Thoracic aorta (tissue), 2 donors: ENCODE measurements around the gene AAGAB. TPM values are rescaled to one million over a fixed set of nuclear protein-coding genes. Genes with fewer than 3 reads are reported as not detected.

ENCODE experiments used
- ATAC-seq: fragments of 150-250 bp; one replicate; pipeline ENCODE4 v1.8.0; 2017; ENCODE audit warnings: low read depth; ENCODE audit not compliant: insufficient number of reproducible peaks, low FRiP score
- DNase-seq: peaks from one replicate; pipeline ENCODE4 v3.0.0-alpha.2; 2020; ENCODE audit warnings: low spot score
- H3K27ac ChIP-seq, 2 donors: fragments of 200-600 bp; sonication (generic); 1 replicate in 1 of 2; 2 replicates in 1 of 2; pipeline ENCODE4 v1.5.1; 2016; ENCODE audit warnings: mild to moderate bottlenecking in 2 of 2, moderate library complexity in 2 of 2
- H3K27me3 ChIP-seq: fragments of 200-600 bp; sonication (generic); replicated peaks from 2 replicates; pipeline ENCODE4 v1.6.0; 2016; ENCODE audit warnings: mild to moderate bottlenecking; ENCODE audit not compliant: insufficient read depth
- H3K36me3 ChIP-seq: fragments of 200-600 bp; sonication (generic); one replicate; pipeline ENCODE4 v1.5.1; 2016
- H3K4me1 ChIP-seq, 2 donors: fragments of 200-600 bp; sonication (generic); 1 replicate in 1 of 2; 2 replicates in 1 of 2; pipeline versions ENCODE4 v1.5.1 to v1.6.0; 2016; ENCODE audit warnings: low read depth in 2 of 2, mild to moderate bottlenecking in 1 of 2; ENCODE audit not compliant: control insufficient read depth in 1 of 2
- H3K4me3 ChIP-seq: fragments of 200-600 bp; sonication (generic); 2 replicates; pipeline ENCODE4 v1.5.1; 2016; ENCODE audit warnings: mild to moderate bottlenecking
- H3K9me3 ChIP-seq: fragments of 200-600 bp; sonication (generic); 2 replicates; pipeline ENCODE4 v1.5.1; 2016
- total RNA-seq, 2 donors: library from RNA; depleted of rRNA; stranded (reverse); fragments of >200 nt; gene quantifications; one replicate each; pipeline versions ENCODE4 v1.1.0 to v1.2.3, GENCODE V29; 2016
- TF ChIP-seq, protein P1 (sequence below): fragments of 200-600 bp; sonication (generic); IDR thresholded peaks from one replicate; pipeline ENCODE4 v1.5.1; 2019; ENCODE audit warnings: antibody characterized with exemption

AAGAB gene
- total RNA-seq, 2 donors from 2014 or later, result 26.0 to 26.7 TPM

- Histone ChIP-seq H3K4me3 (no peak overlapping the region), H3K27me3 (no peaks in the 10 kb centered on the region), H3K27ac (no peak overlapping the region), H3K9me3 (no peaks in the 10 kb centered on the region), H3K36me3 (no peaks in the 10 kb centered on the region), H3K4me1 (no peaks in the 10 kb centered on the region)
- DNase-seq (no peak), ATAC-seq (no peak)
- TF ChIP-seq, protein P1, sequence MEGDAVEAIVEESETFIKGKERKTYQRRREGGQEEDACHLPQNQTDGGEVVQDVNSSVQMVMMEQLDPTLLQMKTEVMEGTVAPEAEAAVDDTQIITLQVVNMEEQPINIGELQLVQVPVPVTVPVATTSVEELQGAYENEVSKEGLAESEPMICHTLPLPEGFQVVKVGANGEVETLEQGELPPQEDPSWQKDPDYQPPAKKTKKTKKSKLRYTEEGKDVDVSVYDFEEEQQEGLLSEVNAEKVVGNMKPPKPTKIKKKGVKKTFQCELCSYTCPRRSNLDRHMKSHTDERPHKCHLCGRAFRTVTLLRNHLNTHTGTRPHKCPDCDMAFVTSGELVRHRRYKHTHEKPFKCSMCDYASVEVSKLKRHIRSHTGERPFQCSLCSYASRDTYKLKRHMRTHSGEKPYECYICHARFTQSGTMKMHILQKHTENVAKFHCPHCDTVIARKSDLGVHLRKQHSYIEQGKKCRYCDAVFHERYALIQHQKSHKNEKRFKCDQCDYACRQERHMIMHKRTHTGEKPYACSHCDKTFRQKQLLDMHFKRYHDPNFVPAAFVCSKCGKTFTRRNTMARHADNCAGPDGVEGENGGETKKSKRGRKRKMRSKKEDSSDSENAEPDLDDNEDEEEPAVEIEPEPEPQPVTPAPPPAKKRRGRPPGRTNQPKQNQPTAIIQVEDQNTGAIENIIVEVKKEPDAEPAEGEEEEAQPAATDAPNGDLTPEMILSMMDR, result no peak
Observed at GRCh38 chr15:67227846-67228245, 26.6 kb downstream of the AAGAB start.

- DNase-seq (no peak), ATAC-seq (no peak)
- Histone ChIP-seq H3K9me3 (no peaks in the 10 kb centered on the region), H3K27me3 (no peaks in the 10 kb centered on the region), H3K36me3 (no peaks in the 10 kb centered on the region), H3K27ac (no peak overlapping the region), H3K4me1 (no peaks in the 10 kb centered on the region), H3K4me3 (no peak overlapping the region)
- TF ChIP-seq, protein P1, result no peak
Observed at GRCh38 chr15:67227431-67227830, 27.0 kb downstream of the AAGAB start.

- Histone ChIP-seq H3K27ac (no peak overlapping the region), H3K4me1 (no peaks in the 10 kb centered on the region), H3K27me3 (no peaks in the 10 kb centered on the region), H3K4me3 (no peak overlapping the region), H3K9me3 (no peaks in the 10 kb centered on the region), H3K36me3 (no peaks in the 10 kb centered on the region)
- TF ChIP-seq, protein P1, result no peak
- DNase-seq (no peak), ATAC-seq (no peak)
Observed at GRCh38 chr15:67225336-67225735, 29.1 kb downstream of the AAGAB start.

DNA sequence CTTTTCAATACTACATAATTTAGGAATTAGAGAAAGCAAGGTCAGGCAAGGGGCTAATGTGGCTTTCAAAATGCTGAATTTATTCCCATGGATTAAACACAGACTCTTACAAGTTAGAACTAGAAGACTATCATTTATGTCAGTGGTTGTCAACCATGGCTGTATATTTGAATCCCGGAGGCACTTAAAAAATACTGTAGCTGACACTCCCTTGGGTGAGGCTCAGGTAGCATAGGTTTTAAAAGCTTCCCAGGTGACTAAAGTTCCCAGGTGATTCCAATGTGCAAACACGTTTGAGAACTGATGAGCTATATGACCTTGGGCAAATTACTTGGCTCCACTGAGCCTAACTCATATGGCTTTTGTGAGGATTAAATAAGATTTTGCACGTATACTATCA lies 29.6 kb downstream of the AAGAB start:
- Histone ChIP-seq H3K36me3 (no peaks in the 10 kb centered on the region), H3K4me3 (no peak overlapping the region), H3K9me3 (no peaks in the 10 kb centered on the region), H3K4me1 (no peaks in the 10 kb centered on the region), H3K27me3 (no peaks in the 10 kb centered on the region), H3K27ac (no peak overlapping the region)
- DNase-seq (no peak), ATAC-seq (no peak)
- TF ChIP-seq, protein P1, result no peak

DNA sequence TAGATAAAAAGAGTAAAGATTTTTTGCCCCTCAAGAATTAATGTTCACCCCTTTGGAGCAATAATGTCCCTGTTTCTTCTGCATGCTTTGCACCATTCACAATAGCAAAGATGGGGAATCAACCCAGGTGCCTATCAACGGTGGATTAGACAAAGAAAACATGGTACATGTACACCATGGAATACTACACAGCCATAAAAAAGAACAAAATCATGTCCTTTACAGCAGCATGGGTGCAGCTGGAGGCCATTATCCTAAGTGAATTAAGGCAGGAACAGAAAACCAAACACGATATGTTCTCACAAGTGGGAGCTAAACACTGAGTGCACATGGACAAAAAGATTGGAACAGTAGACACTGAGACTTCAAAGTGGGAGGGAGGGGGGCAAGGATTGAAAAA lies 35.2 kb downstream of the AAGAB start:
- Histone ChIP-seq H3K9me3 (no peaks in the 10 kb centered on the region), H3K4me3 (no peak overlapping the region), H3K4me1 (no peaks in the 10 kb centered on the region), H3K36me3 (no peaks in the 10 kb centered on the region), H3K27me3 (no peaks in the 10 kb centered on the region), H3K27ac (no peak overlapping the region)
- ATAC-seq (no peak), DNase-seq (no peak)
- TF ChIP-seq, protein P1, result no peak
